Stomach (tissue), 9 donors: ENCODE data around the gene SAMD9. TPM values are rescaled to one million over a fixed set of nuclear protein-coding genes. Genes with fewer than 3 reads are reported as not detected.

Experiments
- DNase-seq, 2 donors: peaks; one replicate each; pipeline versions ENCODE4 v3.0.0 to v3.0.0-alpha.2; 2013 to 2019
- H3K27ac ChIP-seq, 5 donors: fragments of 200-600 bp in 4 of 5; sonication (generic) in 4 of 5; one replicate each; pipeline ENCODE4 v1.5.1; 2013 to 2019; ENCODE audit warnings: mild to moderate bottlenecking in 1 of 5, moderate library complexity in 1 of 5
- H3K27me3 ChIP-seq, 3 donors: fragments of 200-600 bp; sonication (generic); one replicate each; pipeline ENCODE4 v1.5.1; 2017 to 2019; ENCODE audit warnings: mixed run types in 1 of 3
- H3K36me3 ChIP-seq, 4 donors: fragments of 200-600 bp; sonication (generic); 1 replicate in 3 of 4; 2 replicates in 1 of 4; pipeline ENCODE4 v1.5.1; 2016 to 2019
- H3K4me1 ChIP-seq, 4 donors: fragments of 200-600 bp; sonication (generic); one replicate each; pipeline ENCODE4 v1.5.1; 2016 to 2019
- H3K4me3 ChIP-seq, 4 donors: fragments of 200-600 bp; sonication (generic) in 3 of 4; one replicate each; pipeline ENCODE4 v1.5.1; 2016 to 2019; ENCODE audit warnings: mild to moderate bottlenecking in 1 of 4
- H3K9me3 ChIP-seq, 4 donors: fragments of 200-600 bp; sonication (generic); one replicate each; pipeline ENCODE4 v1.5.1; 2016 to 2019
- EP300 ChIP-seq: sonication (generic); formaldehyde crosslinking; IDR thresholded peaks from one replicate; pipeline ENCODE4 v1.6.1; 2017; ENCODE audit warnings: antibody characterized with exemption
- POLR2A ChIP-seq, 4 donors: fragments of 450-650 bp; IDR thresholded peaks; one replicate each; pipeline ENCODE4 v1.6.1; 2016; ENCODE audit warnings: antibody characterized with exemption in 4 of 4, control low read depth in 2 of 4, mild to moderate bottlenecking in 1 of 4, moderate library complexity in 1 of 4
- POLR2AphosphoS5 ChIP-seq, 3 donors: sonication (generic); formaldehyde crosslinking; IDR thresholded peaks; one replicate each; pipeline ENCODE4 v1.6.1; 2016; ENCODE audit warnings: antibody characterized with exemption in 3 of 3
- WGBS, 5 donors: extraction: QIAGEN DNeasy Blood & Tissue Kit in 3 of 5; methylation state at CpG; one replicate each; pipeline versions ENCODE4 v1.1.5 to v1.1.7; 2013 to 2018; 5-methylcytosine and 5-hydroxymethylcytosine counted together
- intact Hi-C: fragments of 100-400 bp; cut with DNase I; formaldehyde crosslinking; loops from one replicate; pipeline ENCODE4 v1.15.1; 2023; ENCODE audit warnings: low total_unique reads
- polyA plus RNA-seq, 3 donors: library from polyadenylated mRNA; stranded (reverse); fragments of 200-250 nt; gene quantifications; one replicate each; pipeline ENCODE4 v1.2.3, GENCODE V29; 2013
- total RNA-seq, 5 donors: library from RNA; depleted of rRNA; stranded (reverse); fragments of >200 nt; gene quantifications; one replicate each; pipeline versions ENCODE4 v1.1.0 to v1.2.3, GENCODE V29; 2014 to 2016
- TF ChIP-seq, protein P1 (sequence below), 7 experiments: fragments of 450-650 bp in 4 of 7; fragments of 200-600 bp in 3 of 7; sonication (generic) in 3 of 7; IDR thresholded peaks; one replicate each; pipeline ENCODE4 v1.5.1; 2016 to 2019; ENCODE audit warnings: antibody characterized with exemption in 7 of 7, control low read depth in 2 of 7, mild to moderate bottlenecking in 1 of 7
- donor health status: healthy with polysubstance abuse.
- donor health status: Bipolar disorder and iron deficiency.
- donor health status: healthy.

The SAMD9 gene
- total and polyA plus RNA-seq, 8 donors: 0.58 to 11.7 (median 4.0) TPM

- intact Hi-C loops: no loop called here
- TF ChIP-seq EP300 (no peak), POLR2AphosphoS5 (IDR thresholded peaks at IDR 0.05) (no peak), POLR2A (IDR thresholded peaks at IDR 0.05) (no peak)
- TF ChIP-seq, protein P1, sequence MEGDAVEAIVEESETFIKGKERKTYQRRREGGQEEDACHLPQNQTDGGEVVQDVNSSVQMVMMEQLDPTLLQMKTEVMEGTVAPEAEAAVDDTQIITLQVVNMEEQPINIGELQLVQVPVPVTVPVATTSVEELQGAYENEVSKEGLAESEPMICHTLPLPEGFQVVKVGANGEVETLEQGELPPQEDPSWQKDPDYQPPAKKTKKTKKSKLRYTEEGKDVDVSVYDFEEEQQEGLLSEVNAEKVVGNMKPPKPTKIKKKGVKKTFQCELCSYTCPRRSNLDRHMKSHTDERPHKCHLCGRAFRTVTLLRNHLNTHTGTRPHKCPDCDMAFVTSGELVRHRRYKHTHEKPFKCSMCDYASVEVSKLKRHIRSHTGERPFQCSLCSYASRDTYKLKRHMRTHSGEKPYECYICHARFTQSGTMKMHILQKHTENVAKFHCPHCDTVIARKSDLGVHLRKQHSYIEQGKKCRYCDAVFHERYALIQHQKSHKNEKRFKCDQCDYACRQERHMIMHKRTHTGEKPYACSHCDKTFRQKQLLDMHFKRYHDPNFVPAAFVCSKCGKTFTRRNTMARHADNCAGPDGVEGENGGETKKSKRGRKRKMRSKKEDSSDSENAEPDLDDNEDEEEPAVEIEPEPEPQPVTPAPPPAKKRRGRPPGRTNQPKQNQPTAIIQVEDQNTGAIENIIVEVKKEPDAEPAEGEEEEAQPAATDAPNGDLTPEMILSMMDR (IDR thresholded peaks at IDR 0.05): no peak
- H3K27ac ChIP-seq: no peak overlapping the region
- H3K36me3 ChIP-seq: no peaks in the 10 kb centered on the region
- H3K4me1 ChIP-seq: no peaks in the 10 kb centered on the region
- DNase-seq: no peak
- 49 to 70% (median 57%) methylated on average over 1 of the region's 1 CpG for WGBS, 5 donors
- no peaks in the 10 kb centered on the region for H3K27me3 ChIP-seq
- H3K4me3 ChIP-seq: no peak overlapping the region
- H3K9me3 ChIP-seq: peaks cover 0 to 6% (median 0%) of the 10 kb centered on the region in 4 donors
Measured at GRCh38 chr7:93160410-93160809, 42.6 kb upstream of the SAMD9 start.

- Histone ChIP-seq H3K36me3 (no peaks in the 10 kb centered on the region), H3K27ac (no peak overlapping the region), H3K9me3 (peaks cover 0 to 6% (median 0%) of the 10 kb centered on the region in 4 donors), H3K27me3 (no peaks in the 10 kb centered on the region), H3K4me3 (no peak overlapping the region), H3K4me1 (no peaks in the 10 kb centered on the region)
- TF ChIP-seq EP300 (no peak), POLR2A (IDR thresholded peaks at IDR 0.05) (no peak), POLR2AphosphoS5 (IDR thresholded peaks at IDR 0.05) (no peak)
- TF ChIP-seq, protein P1 (IDR thresholded peaks at IDR 0.05): no peak
- no peak for DNase-seq
- 55 to 75% (median 56%) methylated on average over 3 of the region's 3 CpGs for WGBS, 5 donors
- intact Hi-C loops: no loop called here
Measured at GRCh38 chr7:93159490-93159889, 41.7 kb upstream of the SAMD9 start.

DNA sequence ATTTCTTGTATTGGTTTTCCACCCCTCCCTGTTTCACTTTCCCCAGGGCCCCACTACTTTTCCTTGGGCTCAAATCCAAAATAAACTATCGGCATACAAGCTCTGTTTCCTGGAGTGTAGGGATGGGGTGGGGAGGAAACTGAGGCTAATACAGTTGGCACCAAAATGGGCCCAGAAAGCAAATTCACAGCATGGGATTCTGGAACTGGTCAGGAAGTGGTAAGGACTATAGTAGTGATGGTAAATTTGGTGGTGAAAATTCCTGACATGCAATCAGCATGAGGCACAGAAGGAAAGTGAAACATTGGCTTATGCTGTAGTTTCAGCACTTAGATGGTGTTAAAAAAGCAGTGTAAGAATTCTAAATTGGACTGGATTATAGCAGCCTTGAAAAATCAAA is 39.1 kb upstream of the SAMD9 start:
- intact Hi-C loops: no loop called here
- H3K27ac ChIP-seq: no peak overlapping the region
- H3K9me3 ChIP-seq: peaks cover 0 to 1% (median 0%) of the 10 kb centered on the region in 4 donors
- H3K4me3 ChIP-seq: no peak overlapping the region
- H3K36me3 ChIP-seq: no peaks in the 10 kb centered on the region
- no peaks in the 10 kb centered on the region for H3K4me1 ChIP-seq
- H3K27me3 ChIP-seq: no peaks in the 10 kb centered on the region
- TF ChIP-seq POLR2A (IDR thresholded peaks at IDR 0.05) (no peak), POLR2AphosphoS5 (IDR thresholded peaks at IDR 0.05) (no peak), EP300 (no peak)
- TF ChIP-seq, protein P1 (IDR thresholded peaks at IDR 0.05): no peak
- no peak for DNase-seq
- WGBS, 5 donors: 53 to 81% (median 70%) methylated on average over 1 of the region's 1 CpG

DNA sequence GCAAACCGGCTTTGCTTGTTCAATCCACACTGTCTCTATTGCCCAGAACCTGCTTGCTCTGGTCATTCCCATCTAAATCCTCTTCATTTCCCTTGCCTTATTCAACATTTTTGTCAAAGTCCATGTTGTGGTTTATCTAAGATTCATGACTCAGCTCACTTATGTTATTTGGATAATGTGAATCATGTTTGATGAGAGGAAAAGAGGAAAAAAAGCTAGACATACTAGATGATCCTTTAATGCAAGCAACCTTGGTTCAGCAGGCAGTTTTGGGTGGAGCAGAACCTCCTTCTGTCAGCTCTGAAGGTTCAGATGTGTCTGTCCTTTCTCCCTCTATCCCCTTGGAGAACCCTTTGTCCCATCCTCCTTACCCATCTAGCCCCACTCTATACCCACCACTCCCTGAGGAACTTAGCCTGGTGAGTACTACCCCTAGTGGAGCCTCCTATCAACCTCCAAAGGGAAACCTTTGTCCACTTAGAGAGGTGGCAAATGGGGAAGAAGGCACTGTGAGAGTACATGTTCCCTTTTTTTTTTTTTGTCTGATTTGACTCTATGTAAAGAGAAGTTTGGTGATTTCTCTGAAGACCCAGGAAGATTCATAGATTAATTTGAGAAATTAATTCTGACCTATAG is 32.5 kb upstream of the SAMD9 start:
- Histone ChIP-seq H3K36me3 (peaks cover 0 to 3% (median 0%) of the 10 kb centered on the region in 4 donors), H3K4me1 (peaks cover 0 to 24% (median 14%) of the 10 kb centered on the region in 4 donors), H3K9me3 (no peaks in the 10 kb centered on the region), H3K27me3 (no peaks in the 10 kb centered on the region), H3K4me3 (no peak overlapping the region), H3K27ac (no peak overlapping the region)
- DNase-seq: no peak
- intact Hi-C loops: no loop called here
- TF ChIP-seq POLR2A (IDR thresholded peaks at IDR 0.05): no peak
- TF ChIP-seq, protein P1 (IDR thresholded peaks at IDR 0.05): no peak
- TF ChIP-seq POLR2AphosphoS5 (IDR thresholded peaks at IDR 0.05): no peak
- no peak for TF ChIP-seq EP300
- 89 to 95% (median 93%) methylated on average over 1 of the region's 1 CpG for WGBS, 5 donors
